GM11168 (cell line): ENCODE results near the gene VAT1.
"Not testable (repeated sequence)": the region's sequence is repeated elsewhere in the genome, so short reads cannot be mapped to it uniquely, and the experiment has no call there.

Experiments
- in situ Hi-C: fragments of 300-500 bp; cut with MboI; formaldehyde crosslinking; loops from one replicate; pipeline ENCODE4 v1.12.0; 2022; ENCODE audit warnings: low sequenced_read_pairs; ENCODE audit not compliant: unreplicated experiment

Gene VAT1

GRCh38 chr17:42975701-42976100 lies 46.5 kb downstream of the VAT1 start:
- in situ Hi-C loops: not testable (repeated sequence)

DNA sequence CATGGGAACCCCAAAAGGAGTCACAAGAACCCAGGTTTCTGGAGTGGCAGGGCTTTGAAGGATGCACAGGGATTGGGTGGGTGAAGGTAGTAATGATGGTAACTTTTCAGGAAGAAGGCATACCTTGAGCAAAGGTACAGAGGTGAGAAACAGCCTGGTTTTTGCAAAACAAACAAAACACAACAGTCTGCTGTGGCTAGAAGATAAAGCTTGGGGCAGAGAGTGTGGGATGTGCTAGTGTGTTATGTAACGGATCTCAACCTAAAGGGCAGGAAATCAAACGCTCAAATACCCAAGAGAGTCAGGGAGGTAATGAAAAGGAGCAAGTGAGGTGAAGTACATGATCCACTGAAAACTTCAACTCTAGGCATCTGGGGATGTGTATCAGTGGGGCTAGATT lies 46.9 kb downstream of the VAT1 start:
- in situ Hi-C loops: no loop called here

DNA sequence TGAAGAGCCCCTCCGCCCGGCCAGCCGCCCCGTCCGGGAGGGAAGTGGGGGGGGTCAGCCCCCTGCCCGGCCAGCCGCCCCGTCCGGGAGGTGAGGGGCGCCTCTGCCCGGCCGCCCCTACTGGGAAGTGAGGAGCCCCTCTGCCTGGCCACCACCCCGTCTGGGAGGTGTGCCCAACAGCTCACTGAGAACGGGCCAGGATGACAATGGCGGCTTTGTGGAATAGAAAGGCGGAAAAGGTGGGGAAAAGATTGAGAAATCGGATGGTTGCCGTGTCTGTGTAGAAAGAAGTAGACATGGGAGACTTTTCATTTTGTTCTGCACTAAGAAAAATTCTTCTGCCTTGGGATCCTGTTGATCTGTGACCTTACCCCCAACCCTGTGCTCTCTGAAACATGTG lies 48.9 kb downstream of the VAT1 start:
- in situ Hi-C loops: not testable (repeated sequence)

DNA sequence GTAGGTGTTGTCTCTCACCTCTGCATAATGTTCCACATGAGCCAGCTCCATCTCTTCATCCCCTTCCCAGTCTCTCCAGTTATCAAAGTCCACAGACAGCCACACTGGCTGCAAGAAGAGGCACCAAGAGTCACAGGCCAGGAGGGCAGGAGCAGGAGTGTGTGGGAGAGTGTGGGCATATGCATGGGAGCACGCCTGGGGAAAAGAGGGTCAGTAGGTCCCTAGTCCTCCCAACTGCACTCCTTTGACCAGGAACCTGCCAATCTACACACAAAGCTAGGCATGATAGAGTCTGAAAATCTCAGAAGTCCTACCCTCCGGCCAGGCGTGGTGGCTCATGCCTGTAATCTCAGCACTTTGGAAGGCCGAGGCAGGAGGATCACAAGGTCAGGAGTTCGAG lies 50.6 kb downstream of the VAT1 start:
- in situ Hi-C loops: no loop called here

- in situ Hi-C loops: no loop called here
Observed at GRCh38 chr17:42969001-42969581, 53.1 kb downstream of the VAT1 start.

GRCh38 chr17:42967925-42968324 lies 54.3 kb downstream of the VAT1 start:
- in situ Hi-C loops: no loop called here
